Type B pancreatic cell (in vitro differentiated cells): ENCODE measurements around the gene MYO3A. TPM values are rescaled to one million over a fixed set of nuclear protein-coding genes. Genes with fewer than 3 reads are reported as not detected.

ENCODE experiments used
- DNase-seq: peaks from one replicate; pipeline ENCODE4 v3.0.0; 2021; ENCODE audit warnings: mixed read lengths; ENCODE audit not compliant: unreplicated experiment; ENCODE audit errors: extremely low spot score
- H3K27ac Mint-ChIP-seq: 2 replicates; pipeline ENCODE4 v1.8.0; 2021; ENCODE audit warnings: mild to moderate bottlenecking, mixed read lengths
- H3K27me3 Mint-ChIP-seq: 2 replicates; pipeline ENCODE4 v1.8.0; 2021; ENCODE audit warnings: mixed read lengths
- H3K36me3 Mint-ChIP-seq: 2 replicates; pipeline ENCODE4 v1.8.0; 2021; ENCODE audit warnings: mixed read lengths
- H3K4me1 Mint-ChIP-seq: one replicate; pipeline ENCODE4 v1.8.0; 2021; ENCODE audit warnings: mixed read lengths; ENCODE audit not compliant: unreplicated experiment
- H3K4me3 Mint-ChIP-seq: 2 replicates; pipeline ENCODE4 v1.8.0; 2021; ENCODE audit warnings: mild to moderate bottlenecking, mixed read lengths
- H3K9me3 Mint-ChIP-seq: 2 replicates; pipeline ENCODE4 v1.8.0; 2021; ENCODE audit warnings: mixed read lengths
- total RNA-seq: library from RNA; stranded (reverse); gene quantifications from 2 replicates; pipeline ENCODE4 v1.2.1, GENCODE V29; 2021; ENCODE audit warnings: low replicate concordance
- TF ChIP-seq, protein P1 (sequence below): fragments of 200-600 bp; sonication (generic); conservative IDR thresholded peaks from 2 replicates; pipeline ENCODE4 v1.5.0; 2021; ENCODE audit warnings: antibody characterized with exemption, mild to moderate bottlenecking

Gene MYO3A
- total RNA-seq, 1 donor from 2014 or later, result 11.2 TPM

DNA sequence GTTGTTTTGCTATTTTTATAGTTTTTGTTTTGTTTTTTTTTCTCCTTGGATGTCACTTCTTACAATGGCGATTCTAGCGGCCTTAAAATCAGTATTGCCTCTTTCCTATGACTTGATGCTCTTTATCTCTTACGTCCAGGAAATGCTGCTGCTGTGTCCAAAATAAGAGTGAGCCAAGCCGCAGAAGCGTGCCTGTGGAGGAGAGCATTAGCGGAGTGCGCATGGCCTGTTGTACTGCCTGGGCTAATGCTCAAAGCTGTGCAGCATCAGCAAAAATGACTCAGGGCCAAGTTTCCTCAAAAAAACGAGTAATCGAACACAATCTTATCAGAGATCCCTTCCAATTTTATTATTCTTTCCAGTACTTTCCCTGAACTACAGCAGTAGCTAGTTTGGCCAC is 264.1 kb downstream of the MYO3A start:
- peaks cover 7% of the 10 kb centered on the region for H3K9me3 Mint-ChIP-seq
- no peaks in the 10 kb centered on the region for H3K36me3 Mint-ChIP-seq
- peak overlapping the region; percentile 57 for H3K27ac Mint-ChIP-seq
- no peaks in the 10 kb centered on the region for H3K27me3 Mint-ChIP-seq
- no peak overlapping the region for H3K4me3 Mint-ChIP-seq
- TF ChIP-seq, protein P1, sequence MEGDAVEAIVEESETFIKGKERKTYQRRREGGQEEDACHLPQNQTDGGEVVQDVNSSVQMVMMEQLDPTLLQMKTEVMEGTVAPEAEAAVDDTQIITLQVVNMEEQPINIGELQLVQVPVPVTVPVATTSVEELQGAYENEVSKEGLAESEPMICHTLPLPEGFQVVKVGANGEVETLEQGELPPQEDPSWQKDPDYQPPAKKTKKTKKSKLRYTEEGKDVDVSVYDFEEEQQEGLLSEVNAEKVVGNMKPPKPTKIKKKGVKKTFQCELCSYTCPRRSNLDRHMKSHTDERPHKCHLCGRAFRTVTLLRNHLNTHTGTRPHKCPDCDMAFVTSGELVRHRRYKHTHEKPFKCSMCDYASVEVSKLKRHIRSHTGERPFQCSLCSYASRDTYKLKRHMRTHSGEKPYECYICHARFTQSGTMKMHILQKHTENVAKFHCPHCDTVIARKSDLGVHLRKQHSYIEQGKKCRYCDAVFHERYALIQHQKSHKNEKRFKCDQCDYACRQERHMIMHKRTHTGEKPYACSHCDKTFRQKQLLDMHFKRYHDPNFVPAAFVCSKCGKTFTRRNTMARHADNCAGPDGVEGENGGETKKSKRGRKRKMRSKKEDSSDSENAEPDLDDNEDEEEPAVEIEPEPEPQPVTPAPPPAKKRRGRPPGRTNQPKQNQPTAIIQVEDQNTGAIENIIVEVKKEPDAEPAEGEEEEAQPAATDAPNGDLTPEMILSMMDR, result no peak
- peaks cover 7% of the 10 kb centered on the region for H3K4me1 Mint-ChIP-seq
- no peak for DNase-seq

DNA sequence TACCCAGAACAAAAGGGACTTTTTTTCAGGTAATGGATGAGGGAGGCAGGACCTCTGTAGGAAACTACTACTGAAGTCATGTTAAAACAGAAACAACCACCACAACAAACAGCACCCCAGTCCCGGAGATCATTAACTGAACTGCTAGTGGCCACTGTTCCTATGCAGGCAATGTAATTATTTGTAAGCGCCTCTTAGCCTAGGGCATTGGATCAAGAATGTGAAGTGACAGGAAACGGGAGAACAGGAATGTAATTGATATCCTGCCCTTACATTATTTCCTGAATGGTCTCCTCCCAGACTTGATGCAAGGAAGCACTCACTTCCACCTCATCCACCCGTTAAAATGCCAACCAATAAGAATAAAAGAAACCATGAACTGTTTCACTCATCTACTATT is 265.8 kb downstream of the MYO3A start:
- peaks cover 7% of the 10 kb centered on the region for H3K9me3 Mint-ChIP-seq
- no peak for DNase-seq
- no peak overlapping the region for H3K27ac Mint-ChIP-seq
- no peak overlapping the region for H3K4me3 Mint-ChIP-seq
- peaks cover 7% of the 10 kb centered on the region for H3K4me1 Mint-ChIP-seq
- H3K36me3 Mint-ChIP-seq, result no peaks in the 10 kb centered on the region
- peaks cover 7% of the 10 kb centered on the region for H3K27me3 Mint-ChIP-seq
- TF ChIP-seq, protein P1, result no peak

GRCh38 chr10:26205223-26205622 is 271.2 kb downstream of the MYO3A start:
- no peaks in the 10 kb centered on the region for H3K4me1 Mint-ChIP-seq
- H3K9me3 Mint-ChIP-seq, result no peaks in the 10 kb centered on the region
- no peak for DNase-seq
- H3K4me3 Mint-ChIP-seq, result no peak overlapping the region
- H3K27me3 Mint-ChIP-seq, result peaks cover 12% of the 10 kb centered on the region
- no peaks in the 10 kb centered on the region for H3K36me3 Mint-ChIP-seq
- no peak overlapping the region for H3K27ac Mint-ChIP-seq
- TF ChIP-seq, protein P1, result no peak

GRCh38 chr10:26211781-26212444 is 277.9 kb downstream of the MYO3A start:
- Mint-ChIP-seq H3K27me3 (peaks cover 51% of the 10 kb centered on the region), H3K27ac (no peak overlapping the region), H3K9me3 (no peaks in the 10 kb centered on the region), H3K4me1 (peaks cover 6% of the 10 kb centered on the region), H3K36me3 (no peaks in the 10 kb centered on the region), H3K4me3 (no peak overlapping the region)
- no peak for DNase-seq
- TF ChIP-seq, protein P1, result no peak

DNA sequence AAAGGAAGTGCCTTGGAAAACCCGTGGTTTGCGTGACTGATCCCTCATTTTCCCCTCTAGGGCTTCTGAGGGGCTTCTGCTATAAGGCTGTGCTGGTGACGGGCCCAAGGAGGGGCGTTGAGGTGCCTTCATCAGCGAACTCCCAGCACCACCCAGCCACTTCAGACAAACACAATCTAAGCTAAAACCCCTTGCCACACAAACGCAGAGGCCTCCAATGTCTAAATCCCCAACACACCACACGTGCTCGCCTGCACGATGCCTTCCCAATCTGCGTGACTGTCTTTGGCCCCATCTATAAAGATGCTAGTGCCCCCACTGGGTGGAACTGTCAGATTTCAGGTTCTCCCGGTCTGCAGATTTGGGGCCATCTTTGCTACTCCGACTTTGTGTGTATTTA is 278.5 kb downstream of the MYO3A start:
- TF ChIP-seq, protein P1, result no peak
- Mint-ChIP-seq H3K4me3 (no peak overlapping the region), H3K4me1 (peaks cover 8% of the 10 kb centered on the region), H3K27ac (no peak overlapping the region), H3K9me3 (no peaks in the 10 kb centered on the region), H3K36me3 (no peaks in the 10 kb centered on the region), H3K27me3 (peaks cover 57% of the 10 kb centered on the region)
- no peak for DNase-seq
